Measurements from ENCODE around the gene CRADD. TPM values are rescaled to one million over a fixed set of nuclear protein-coding genes. Genes with fewer than 3 reads are reported as not detected.

The CRADD gene
- polyA plus RNA-seq, 4 donors, result 19.0 to 49.4 (median 27.1) TPM

DNA sequence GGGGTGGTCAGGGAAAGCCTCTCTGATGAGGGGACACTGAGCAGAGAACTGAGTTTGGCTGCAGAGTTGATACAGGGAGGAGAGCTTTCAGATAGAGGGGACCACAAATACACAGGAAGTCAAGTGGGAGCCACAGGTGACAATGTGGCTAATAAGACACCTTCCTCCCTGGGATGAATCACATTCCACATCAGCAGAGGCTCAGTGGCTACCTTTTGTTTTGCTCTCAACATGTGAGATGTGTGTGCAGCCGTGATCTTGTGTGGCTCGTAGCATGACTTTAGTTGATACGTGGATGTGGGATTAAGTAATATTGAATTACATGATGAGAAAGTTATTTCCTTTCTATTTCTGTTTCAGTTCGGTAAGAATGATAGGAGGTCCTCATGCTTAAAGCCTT, 7.5 kb downstream of the CRADD start:
- H3K27me3 ChIP-seq (ENCODE audit: control insufficient read depth in 3 of 3, insufficient read depth in 3 of 3, low read length in 3 of 3), result no peaks in the 10 kb centered on the region
- no peaks in the 10 kb centered on the region for H3K9me3 ChIP-seq (ENCODE audit: control insufficient read depth in 2 of 2, insufficient read depth in 1 of 2, low read depth in 1 of 2, low read length in 1 of 2)
- DNase-seq (no peak), FAIRE-seq (no peak)
- peaks cover 0 to 6% (median 0%) of the 10 kb centered on the region in 3 donors for H3K36me3 ChIP-seq (ENCODE audit: control insufficient read depth in 3 of 3, insufficient read depth in 2 of 3, low read depth in 1 of 3, low read length in 3 of 3)
- no peak overlapping the region for H3K27ac ChIP-seq (ENCODE audit: low read depth in 1 of 3, low read length in 2 of 3)
- H3K4me1 ChIP-seq (ENCODE audit: control insufficient read depth in 3 of 3, insufficient read depth in 2 of 3, low read depth in 1 of 3, low read length in 2 of 3), result no peaks in the 10 kb centered on the region
- H3K4me3 ChIP-seq (ENCODE audit: low read depth in 1 of 3, low read length in 3 of 3), result no peak overlapping the region
- WGBS, 3 donors, result 69 to 85% (median 73%) methylated on average over 4 of the region's 4 CpGs

DNA sequence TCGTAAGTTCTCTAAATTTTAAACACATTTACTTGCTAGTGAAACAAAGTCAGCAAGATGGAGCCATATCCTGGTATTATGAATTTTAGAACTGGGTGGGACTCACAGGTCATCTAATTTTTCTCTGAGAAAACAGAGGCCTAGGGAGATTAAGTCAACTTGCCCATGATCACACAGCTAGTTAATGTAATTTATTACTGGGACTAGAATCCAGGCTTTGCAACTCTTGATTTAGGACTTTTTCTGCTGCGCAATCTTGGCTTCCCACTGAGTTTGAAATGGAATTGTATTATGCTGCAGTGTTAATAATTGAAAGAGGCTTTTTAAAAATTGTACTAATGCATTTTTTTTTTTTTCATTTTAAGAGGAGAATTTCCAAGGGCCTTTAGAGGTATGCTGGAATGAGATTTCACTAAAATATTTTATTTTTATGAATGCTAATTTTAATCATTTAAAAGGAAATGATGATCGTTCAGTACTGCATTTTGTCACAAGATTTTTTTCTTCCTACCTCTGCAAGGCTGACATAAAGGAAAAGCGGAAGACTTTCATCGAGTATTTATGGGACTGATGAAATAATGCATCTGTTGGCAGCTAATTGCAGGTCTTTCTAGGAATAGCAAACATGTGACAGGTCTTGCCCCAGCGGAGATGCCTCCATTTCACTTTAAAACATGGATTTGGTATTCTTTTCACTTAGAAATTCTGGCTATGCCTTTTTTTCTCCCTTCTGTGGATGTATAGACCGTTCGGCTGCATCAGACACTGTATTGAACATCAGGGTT, 9.6 kb downstream of the CRADD start:
- peaks cover 0 to 6% (median 0%) of the 10 kb centered on the region in 3 donors for H3K36me3 ChIP-seq (ENCODE audit: control insufficient read depth in 3 of 3, insufficient read depth in 2 of 3, low read depth in 1 of 3, low read length in 3 of 3)
- WGBS, 3 donors, result 93 to 96% (median 95%) methylated on average over 8 of the region's 8 CpGs
- H3K27me3 ChIP-seq (ENCODE audit: control insufficient read depth in 3 of 3, insufficient read depth in 3 of 3, low read length in 3 of 3), result no peaks in the 10 kb centered on the region
- peaks cover 0 to 3% of the 10 kb centered on the region in 2 donors for H3K9me3 ChIP-seq (ENCODE audit: control insufficient read depth in 2 of 2, insufficient read depth in 1 of 2, low read depth in 1 of 2, low read length in 1 of 2)
- FAIRE-seq (no peak), DNase-seq (no peak)
- H3K4me1 ChIP-seq (ENCODE audit: control insufficient read depth in 3 of 3, insufficient read depth in 2 of 3, low read depth in 1 of 3, low read length in 2 of 3), result no peaks in the 10 kb centered on the region
- no peak overlapping the region for H3K27ac ChIP-seq (ENCODE audit: low read depth in 1 of 3, low read length in 2 of 3)
- no peak overlapping the region for H3K4me3 ChIP-seq (ENCODE audit: low read depth in 1 of 3, low read length in 3 of 3)

DNA sequence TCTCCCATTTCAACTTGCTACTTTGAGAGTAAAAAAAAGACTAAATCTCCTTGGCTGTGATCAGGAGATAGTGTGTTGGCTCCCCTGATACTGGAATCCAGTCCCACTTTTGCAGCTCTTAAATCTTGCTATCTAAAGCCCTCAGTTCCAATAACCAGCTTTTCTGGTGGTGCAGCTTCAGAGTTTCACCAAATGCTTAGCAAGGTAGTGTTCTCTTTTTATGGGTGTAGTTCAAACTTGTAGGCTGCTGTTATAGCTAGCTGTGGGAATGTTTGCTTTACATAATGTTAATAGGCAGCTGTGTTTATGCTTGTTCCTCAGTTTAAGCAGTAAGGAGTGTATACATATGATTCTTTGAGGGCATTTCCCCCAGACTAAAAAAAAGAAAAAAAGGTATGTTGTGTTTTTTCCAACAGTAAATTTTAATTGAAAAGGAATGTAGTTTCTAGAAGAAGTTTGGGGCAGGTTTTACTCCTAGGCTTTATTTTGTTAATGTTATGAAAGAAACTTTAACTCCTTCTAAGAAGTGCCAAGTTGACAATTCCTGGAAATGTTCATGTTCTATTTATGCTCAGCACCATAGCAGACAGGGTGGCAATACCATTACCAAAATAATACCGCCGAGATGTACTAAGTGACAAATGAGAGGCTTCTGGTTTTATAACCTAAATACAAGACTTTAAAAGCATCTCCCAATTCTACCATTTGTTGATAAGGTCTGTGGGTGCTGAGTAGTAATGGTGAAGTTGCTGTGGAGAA, 12.1 kb downstream of the CRADD start:
- H3K27me3 ChIP-seq (ENCODE audit: control insufficient read depth in 3 of 3, insufficient read depth in 3 of 3, low read length in 3 of 3), result no peaks in the 10 kb centered on the region
- DNase-seq (peak in 1 of 2 donors; percentile 21), FAIRE-seq (no peak)
- no peak overlapping the region for H3K27ac ChIP-seq (ENCODE audit: low read depth in 1 of 3, low read length in 2 of 3)
- H3K9me3 ChIP-seq (ENCODE audit: control insufficient read depth in 2 of 2, insufficient read depth in 1 of 2, low read depth in 1 of 2, low read length in 1 of 2), result peaks cover 0 to 3% of the 10 kb centered on the region in 2 donors
- peaks cover 0 to 3% (median 0%) of the 10 kb centered on the region in 3 donors for H3K36me3 ChIP-seq (ENCODE audit: control insufficient read depth in 3 of 3, insufficient read depth in 2 of 3, low read depth in 1 of 3, low read length in 3 of 3)
- no peaks in the 10 kb centered on the region for H3K4me1 ChIP-seq (ENCODE audit: control insufficient read depth in 3 of 3, insufficient read depth in 2 of 3, low read depth in 1 of 3, low read length in 2 of 3)
- no peak overlapping the region for H3K4me3 ChIP-seq (ENCODE audit: low read depth in 1 of 3, low read length in 3 of 3)
- WGBS, 3 donors, result 86 to 95% (median 93%) methylated on average over 2 of the region's 2 CpGs

DNA sequence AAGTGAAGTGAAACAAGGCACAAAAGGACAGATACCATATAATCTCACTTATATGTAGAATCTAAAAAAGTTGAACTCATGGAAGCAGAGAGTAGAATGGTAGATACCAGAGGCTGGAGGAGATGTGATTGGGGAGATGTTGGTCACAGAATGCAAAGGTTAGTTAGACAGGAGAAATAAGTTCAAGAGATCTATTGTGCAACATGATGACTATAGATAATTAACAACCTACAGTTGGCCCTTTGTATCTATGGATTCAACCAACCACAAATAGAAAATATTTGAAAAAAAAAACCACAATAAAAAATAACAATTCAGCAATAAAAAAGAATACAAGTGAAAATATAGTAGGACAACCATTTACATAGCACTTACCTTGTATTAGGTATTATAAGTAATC, 19.3 kb downstream of the CRADD start:
- no peaks in the 10 kb centered on the region for H3K9me3 ChIP-seq (ENCODE audit: control insufficient read depth in 2 of 2, insufficient read depth in 1 of 2, low read depth in 1 of 2, low read length in 1 of 2)
- H3K27ac ChIP-seq (ENCODE audit: low read depth in 1 of 3, low read length in 2 of 3), result no peak overlapping the region
- no peak overlapping the region for H3K4me3 ChIP-seq (ENCODE audit: low read depth in 1 of 3, low read length in 3 of 3)
- peaks cover 0 to 3% (median 0%) of the 10 kb centered on the region in 3 donors for H3K4me1 ChIP-seq (ENCODE audit: control insufficient read depth in 3 of 3, insufficient read depth in 2 of 3, low read depth in 1 of 3, low read length in 2 of 3)
- no peaks in the 10 kb centered on the region for H3K27me3 ChIP-seq (ENCODE audit: control insufficient read depth in 3 of 3, insufficient read depth in 3 of 3, low read length in 3 of 3)
- no peaks in the 10 kb centered on the region for H3K36me3 ChIP-seq (ENCODE audit: control insufficient read depth in 3 of 3, insufficient read depth in 2 of 3, low read depth in 1 of 3, low read length in 3 of 3)
- peak in 1 of 2 donors; percentile 16 for DNase-seq
- no peak for FAIRE-seq

DNA sequence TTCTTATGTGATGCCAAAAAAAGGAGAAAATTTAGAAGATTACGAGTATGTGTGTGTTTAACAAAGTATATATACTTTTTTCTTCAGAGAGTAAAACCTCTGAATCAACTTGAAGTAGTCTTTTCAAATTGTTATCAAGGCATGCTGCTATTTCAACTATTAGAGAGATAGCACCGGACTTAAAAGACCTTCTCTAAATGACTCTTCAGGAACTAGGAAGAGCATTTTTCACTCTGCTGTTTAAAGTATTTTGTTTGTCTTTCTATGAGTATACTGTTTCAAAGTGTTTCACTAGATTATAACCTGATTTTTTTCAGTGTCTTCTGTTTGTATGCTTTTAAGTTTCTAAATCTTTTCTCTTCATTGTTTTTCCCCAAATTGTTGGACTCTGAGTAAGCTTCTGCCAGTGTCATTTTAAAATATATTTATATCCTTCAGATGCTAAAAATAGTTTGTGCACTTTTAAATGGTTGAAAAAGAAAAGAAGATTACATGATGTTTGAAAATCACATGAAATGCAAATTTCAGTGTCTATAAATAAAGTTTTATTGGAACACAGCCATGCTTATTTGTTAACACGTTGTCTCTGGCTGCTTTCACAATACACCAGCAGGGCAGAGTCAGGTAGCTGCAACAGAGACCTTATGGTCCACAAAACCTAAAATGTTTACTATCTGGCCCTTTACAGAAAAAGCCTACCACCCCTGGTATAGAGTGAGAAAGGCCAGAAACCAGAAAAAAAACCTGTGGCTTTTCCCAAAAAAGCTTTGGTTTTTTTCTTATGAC, 21.3 kb downstream of the CRADD start:
- WGBS, 3 donors, result 59 to 72% (median 66%) methylated on average over 3 of the region's 3 CpGs
- no peak overlapping the region for H3K27ac ChIP-seq (ENCODE audit: low read depth in 1 of 3, low read length in 2 of 3)

DNA sequence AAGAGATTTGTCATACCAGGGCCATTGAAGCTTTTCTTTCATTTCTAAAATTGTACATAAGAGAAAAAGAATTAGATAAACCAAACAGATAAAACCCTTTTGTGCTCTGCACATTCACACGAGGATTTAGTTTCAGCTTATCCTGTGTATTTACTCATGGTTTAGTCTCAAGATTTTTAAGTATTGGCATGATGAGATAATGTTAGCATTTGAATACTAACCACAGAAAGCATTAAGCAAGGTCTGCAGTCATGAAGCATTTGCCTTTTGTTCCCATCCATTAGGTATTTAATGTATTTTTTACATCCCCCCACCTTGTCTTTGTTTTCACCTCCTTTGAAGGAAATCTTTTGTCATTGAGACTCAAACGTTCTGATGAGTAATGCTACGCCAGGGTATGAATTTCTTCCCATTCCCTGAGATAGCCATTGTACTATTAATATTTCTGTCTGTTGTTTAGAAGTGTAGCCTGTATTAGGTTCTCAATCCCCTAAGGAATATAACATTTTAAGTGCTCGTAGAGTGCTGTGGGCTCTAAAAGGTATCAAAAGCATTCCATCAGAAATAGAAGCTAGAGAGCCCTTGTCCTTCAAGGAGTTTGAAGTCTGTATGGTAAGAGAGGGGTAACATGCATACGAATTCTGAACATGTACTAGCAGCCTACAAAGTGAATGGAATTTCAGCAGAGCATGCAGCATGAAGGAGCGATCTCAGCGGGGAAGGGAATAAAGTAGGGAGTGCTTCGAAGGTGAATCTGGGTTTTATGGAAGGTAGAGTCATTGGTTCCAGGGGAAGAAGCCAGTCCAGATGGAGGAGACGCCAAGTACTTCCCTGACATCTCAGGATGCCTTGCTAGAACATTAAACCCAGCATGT, 22.3 kb downstream of the CRADD start:
- Histone ChIP-seq H3K4me1 (ENCODE audit: control insufficient read depth in 3 of 3, insufficient read depth in 2 of 3, low read depth in 1 of 3, low read length in 2 of 3) (peaks cover 3 to 9% (median 4%) of the 10 kb centered on the region in 3 donors), H3K9me3 (ENCODE audit: control insufficient read depth in 2 of 2, insufficient read depth in 1 of 2, low read depth in 1 of 2, low read length in 1 of 2) (no peaks in the 10 kb centered on the region), H3K36me3 (ENCODE audit: control insufficient read depth in 3 of 3, insufficient read depth in 2 of 3, low read depth in 1 of 3, low read length in 3 of 3) (no peaks in the 10 kb centered on the region), H3K27me3 (ENCODE audit: control insufficient read depth in 3 of 3, insufficient read depth in 3 of 3, low read length in 3 of 3) (no peaks in the 10 kb centered on the region), H3K27ac (ENCODE audit: low read depth in 1 of 3, low read length in 2 of 3) (no peak overlapping the region), H3K4me3 (ENCODE audit: low read depth in 1 of 3, low read length in 3 of 3) (no peak overlapping the region)
- no peak for DNase-seq
- no peak for FAIRE-seq
- 72 to 79% (median 77%) methylated on average over 9 of the region's 9 CpGs for WGBS, 3 donors

More for the DNA sequence above, 21.3 kb downstream of the CRADD start:
- DNase-seq (no peak), FAIRE-seq (no peak)
- H3K9me3 ChIP-seq (ENCODE audit: control insufficient read depth in 2 of 2, insufficient read depth in 1 of 2, low read depth in 1 of 2, low read length in 1 of 2), result no peaks in the 10 kb centered on the region
- H3K27me3 ChIP-seq (ENCODE audit: control insufficient read depth in 3 of 3, insufficient read depth in 3 of 3, low read length in 3 of 3), result no peaks in the 10 kb centered on the region
- H3K4me1 ChIP-seq (ENCODE audit: control insufficient read depth in 3 of 3, insufficient read depth in 2 of 3, low read depth in 1 of 3, low read length in 2 of 3), result peaks cover 3 to 9% (median 4%) of the 10 kb centered on the region in 3 donors
- no peaks in the 10 kb centered on the region for H3K36me3 ChIP-seq (ENCODE audit: control insufficient read depth in 3 of 3, insufficient read depth in 2 of 3, low read depth in 1 of 3, low read length in 3 of 3)
- no peak overlapping the region for H3K4me3 ChIP-seq (ENCODE audit: low read depth in 1 of 3, low read length in 3 of 3)

DNA sequence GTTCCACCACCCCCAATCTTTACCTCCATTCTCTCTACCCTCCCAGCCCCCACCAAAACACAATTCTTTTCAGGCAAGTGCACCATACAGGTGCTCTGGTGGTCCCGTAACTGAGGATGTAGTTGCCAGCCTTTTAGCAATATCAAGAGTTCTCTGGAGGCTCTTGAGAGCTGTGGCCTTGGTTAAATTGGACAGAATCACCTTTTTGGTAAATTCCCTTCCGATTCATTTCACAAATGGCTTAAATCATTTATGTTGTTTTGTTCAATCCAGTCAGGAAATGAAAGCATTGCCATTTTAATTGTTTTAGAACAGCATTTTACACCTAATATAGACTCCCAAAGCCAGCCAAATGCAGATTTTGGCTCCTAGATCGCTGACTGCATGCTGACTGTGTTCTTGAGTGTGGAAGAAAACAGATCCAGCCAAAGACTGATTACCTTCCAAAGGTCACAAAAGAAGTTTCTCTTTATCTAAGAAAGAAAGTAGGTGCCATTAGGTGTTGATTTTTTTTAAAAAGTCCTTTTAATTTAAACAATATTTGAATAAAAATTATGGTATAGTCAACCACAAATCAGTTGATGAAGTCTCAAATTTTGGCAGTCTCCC, 25.6 kb downstream of the CRADD start:
- WGBS, 3 donors, result 54 to 77% (median 74%) methylated on average over 3 of the region's 3 CpGs

More for the DNA sequence above, 25.6 kb downstream of the CRADD start:
- peaks cover 3 to 9% (median 4%) of the 10 kb centered on the region in 3 donors for H3K4me1 ChIP-seq (ENCODE audit: control insufficient read depth in 3 of 3, insufficient read depth in 2 of 3, low read depth in 1 of 3, low read length in 2 of 3)
- peak; percentile 51 to 65 for DNase-seq
- H3K36me3 ChIP-seq (ENCODE audit: control insufficient read depth in 3 of 3, insufficient read depth in 2 of 3, low read depth in 1 of 3, low read length in 3 of 3), result no peaks in the 10 kb centered on the region
- no peaks in the 10 kb centered on the region for H3K9me3 ChIP-seq (ENCODE audit: control insufficient read depth in 2 of 2, insufficient read depth in 1 of 2, low read depth in 1 of 2, low read length in 1 of 2)
- H3K27ac ChIP-seq (ENCODE audit: low read depth in 1 of 3, low read length in 2 of 3), result no peak overlapping the region
- no peak overlapping the region for H3K4me3 ChIP-seq (ENCODE audit: low read depth in 1 of 3, low read length in 3 of 3)
- FAIRE-seq, result no peak
- H3K27me3 ChIP-seq (ENCODE audit: control insufficient read depth in 3 of 3, insufficient read depth in 3 of 3, low read length in 3 of 3), result no peaks in the 10 kb centered on the region

Data from small intestine (tissue), 7 donors.